HG02885 (cell line): ENCODE results near the gene GLT8D2.
"Not testable (repeated sequence)": the region's sequence is repeated elsewhere in the genome, so short reads cannot be mapped to it uniquely, and the experiment has no call there.

ENCODE experiments used
- ATAC-seq: cut with Tn5 transposase; IDR thresholded peaks from one replicate; pipeline ENCODE4 v1.9.1; 2021; ENCODE audit warnings: mild to moderate bottlenecking; ENCODE audit not compliant: unreplicated experiment, poor library complexity

The GLT8D2 gene

DNA sequence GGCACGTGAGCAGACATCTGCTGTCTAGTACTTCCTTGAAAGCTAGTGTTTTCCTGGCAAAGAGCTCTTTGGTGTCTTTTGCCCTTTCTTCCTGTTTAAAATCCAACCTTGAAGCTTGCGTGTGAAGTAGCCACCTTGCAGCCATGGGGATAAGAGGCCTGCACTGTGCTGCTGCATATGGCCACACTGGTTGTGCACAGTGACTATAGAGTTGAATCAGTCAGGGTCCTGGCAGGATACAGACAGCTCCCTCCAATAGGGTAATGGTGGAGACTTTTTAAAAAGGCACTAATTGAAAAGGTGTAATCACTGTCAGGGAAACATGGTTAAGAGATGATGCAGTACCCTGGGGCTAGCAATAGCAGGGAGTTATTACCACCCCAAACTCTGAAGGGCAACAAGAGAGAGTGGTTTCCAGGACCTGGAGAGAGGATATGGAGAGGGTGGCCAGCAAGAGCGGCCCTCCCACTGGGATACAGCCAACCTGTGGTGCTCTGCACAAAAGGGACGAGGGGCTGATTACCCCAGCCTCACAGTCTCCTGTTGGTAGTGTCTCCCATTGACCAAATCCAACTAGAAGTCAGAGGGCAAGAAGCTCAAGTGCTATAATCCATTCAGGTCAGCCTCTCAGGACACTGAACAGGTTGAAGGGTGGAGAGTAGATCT, 4.8 kb upstream of the GLT8D2 start:
- no peak for ATAC-seq

DNA sequence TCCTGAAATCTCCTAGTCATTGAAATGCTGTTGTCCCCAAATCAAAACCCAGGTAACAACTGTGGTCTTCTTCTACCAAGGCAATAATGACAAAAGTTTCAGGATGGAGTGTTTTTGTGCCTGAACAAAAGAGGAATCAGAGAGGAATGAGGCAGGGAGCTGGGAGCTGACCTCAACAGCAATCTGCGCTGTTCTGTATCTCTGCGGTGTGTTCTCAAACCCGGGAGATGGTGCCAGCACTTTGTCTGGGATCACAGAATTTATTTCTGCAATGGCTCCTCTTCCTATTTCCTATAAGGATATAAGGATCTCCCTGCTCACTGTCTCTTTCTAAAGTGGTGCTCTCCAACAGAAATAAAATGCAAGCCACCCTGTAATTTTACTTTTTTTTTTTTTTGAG, 449 bp upstream of the GLT8D2 start:
- no peak for ATAC-seq

DNA sequence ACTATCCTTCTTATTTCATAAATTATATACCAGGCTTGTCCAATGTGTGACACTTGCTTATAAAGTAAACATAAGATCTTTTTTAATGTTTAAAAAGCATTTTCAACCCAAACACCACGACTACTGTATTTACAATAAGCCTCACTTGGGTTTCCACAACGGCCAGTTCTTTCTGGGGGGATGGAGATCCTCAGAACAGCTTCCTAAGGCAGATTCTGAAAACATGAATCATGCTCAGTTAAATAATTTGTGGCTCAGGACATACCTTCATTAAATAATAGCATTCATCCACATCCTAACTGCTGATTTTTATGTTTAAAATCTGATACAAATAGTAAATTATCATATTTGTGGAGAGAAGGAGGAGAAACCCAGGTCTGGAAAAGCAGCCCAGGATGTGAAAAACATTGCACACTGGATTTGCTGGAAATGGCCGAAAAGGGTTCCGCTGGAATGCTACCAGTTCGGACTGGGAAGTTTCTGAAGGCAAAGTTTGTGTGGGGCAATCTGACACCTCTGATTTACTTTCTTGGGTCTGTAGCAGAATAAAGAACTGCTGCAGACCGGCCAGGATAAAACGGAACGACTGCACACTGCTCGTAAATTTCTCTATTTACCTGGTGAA, 597 bp downstream of the GLT8D2 start:
- ATAC-seq = no peak

DNA sequence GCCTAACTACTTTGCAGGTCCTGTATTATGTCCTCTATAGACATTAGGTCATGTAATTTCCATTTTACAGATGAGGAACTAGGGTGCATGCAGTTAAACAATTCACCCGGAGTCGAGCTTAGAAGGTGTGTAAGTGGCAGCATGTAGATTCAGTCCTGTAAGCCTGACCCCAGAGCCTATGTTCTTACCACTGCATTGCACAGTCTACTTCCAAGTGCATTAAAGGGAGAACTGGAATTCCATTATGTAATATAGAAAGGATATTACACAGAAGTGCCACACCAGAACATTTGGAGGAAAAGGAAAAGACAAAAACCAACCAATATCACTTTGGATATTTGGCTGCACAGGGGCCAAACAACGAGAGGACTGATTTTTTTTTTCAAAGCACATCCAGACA, 1.2 kb downstream of the GLT8D2 start:
- no peak for ATAC-seq

DNA sequence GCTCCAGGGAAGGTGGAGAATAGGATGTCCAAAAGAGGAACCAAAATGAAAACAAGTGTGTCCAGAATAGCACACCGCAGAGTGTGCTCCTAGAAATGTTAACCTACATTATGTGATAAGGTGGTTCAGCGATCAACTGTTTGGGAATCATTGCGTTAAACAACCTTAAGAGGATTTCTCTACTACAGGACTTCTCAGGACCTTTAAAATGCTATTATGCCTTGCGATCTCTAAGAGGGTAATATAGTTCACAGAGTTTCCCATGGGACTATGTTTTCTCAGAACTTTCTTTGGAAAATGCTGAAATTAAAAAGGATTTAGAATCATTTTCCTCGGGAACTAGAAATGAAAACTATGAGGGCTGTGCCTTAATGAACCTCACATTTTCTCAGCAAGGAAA, 1.8 kb downstream of the GLT8D2 start:
- no peak for ATAC-seq

DNA sequence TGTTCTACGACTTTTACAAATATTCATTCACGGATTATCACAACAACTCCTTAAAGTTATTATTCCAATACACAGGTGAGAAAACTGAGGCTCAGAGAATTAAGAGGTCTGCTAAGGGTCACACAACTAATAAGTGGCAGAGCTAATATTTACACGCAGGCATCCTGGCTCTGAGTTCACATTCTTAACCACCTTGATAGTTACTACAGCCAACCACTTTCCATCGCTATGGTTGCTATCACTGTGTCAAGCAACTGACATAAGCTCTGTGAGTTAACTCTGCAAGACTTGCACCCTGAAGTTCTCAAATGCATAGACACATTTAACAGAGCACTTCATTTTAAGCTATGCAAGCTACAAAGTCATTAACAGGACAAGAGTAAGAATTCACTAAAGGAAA, 3.7 kb downstream of the GLT8D2 start:
- no peak for ATAC-seq

DNA sequence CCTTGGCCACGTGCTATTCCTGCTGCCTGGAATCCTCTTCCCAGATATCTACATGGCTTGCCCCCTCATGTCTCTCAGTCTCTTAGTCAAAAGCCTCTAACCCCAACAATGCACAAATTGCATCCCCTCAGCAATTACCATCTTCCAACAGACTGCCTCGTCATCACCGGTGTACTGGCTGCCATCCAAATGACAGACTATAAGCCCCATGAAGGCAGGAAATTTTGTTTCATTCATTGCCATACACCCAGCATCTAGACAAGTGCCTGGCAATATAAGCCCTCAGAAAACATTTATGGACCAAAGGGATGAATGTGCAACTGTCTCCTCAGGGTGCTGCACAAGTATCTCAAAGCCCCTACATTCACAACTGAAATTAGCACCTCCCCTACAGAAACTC, 5.8 kb downstream of the GLT8D2 start:
- ATAC-seq = no peak

DNA sequence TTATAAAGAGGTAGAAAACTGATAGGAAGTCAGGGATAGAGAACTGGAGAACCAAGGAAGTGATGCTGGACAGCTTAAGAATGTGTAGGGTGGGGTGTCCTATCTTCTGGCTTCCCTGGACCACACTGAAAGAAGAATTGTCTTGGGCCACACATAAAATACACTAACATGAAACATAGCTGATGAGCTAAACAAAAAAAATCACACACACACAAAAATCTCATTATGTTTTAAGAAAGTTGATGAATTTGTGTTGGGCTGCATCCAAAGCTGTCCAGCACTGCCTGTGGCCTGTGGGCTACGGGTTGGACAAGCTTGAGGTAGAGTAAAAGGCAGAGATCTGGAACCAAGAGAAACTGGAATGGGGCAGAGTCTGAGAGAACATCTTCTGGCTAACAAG, 7.4 kb downstream of the GLT8D2 start:
- no peak for ATAC-seq

DNA sequence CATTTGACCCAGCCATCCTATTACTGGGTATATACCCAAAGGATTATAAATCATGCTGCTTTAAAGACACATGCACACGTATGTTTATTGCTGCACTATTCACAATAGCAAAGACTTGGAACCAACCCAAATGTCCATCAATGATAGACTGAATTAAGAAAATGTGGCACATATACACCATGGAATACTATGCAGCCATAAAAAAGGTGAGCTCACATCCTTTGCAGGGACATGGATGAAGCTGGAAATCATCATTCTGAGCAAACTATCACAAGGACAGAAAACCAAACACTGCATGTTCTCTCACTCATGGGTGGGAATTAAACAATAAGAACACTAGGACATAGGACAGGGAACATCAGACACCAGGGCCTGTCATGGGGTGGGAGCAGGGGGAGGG, 10.2 kb downstream of the GLT8D2 start:
- ATAC-seq = not testable (repeated sequence)

DNA sequence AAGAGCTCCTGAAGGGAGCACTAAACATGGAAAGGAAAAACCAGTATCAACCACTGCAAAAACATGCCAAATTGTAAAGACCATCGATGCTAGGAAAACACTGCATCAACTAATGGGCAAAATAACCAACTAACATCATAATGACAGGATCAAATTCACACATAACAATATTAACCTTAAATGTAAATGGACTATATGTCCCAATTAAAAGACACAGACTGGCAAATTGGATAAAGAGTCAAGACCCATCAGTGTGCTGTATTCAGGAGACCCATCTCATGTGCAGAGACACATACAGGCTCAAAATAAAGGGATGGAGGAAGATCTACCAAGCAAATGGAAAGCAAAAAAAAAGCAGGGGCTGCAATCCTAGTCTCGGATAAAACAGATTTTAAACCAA, 13.8 kb downstream of the GLT8D2 start:
- ATAC-seq = not testable (repeated sequence)

DNA sequence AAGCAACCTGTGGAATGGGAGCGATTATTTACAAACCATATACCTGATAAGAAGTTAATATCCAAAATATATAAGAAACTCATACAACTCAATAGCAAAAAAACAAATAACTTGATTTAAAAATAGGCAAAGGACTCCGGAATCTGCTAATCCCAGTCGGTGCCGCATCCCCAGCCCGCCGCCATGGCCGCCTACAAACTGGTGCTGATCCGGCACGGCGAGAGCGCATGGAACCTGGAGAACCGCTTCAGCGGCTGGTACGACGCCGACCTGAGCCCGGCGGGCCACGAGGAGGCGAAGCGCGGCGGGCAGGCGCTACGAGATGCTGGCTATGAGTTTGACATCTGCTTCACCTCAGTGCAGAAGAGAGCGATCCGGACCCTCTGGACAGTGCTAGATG, 19.4 kb downstream of the GLT8D2 start:
- not testable (repeated sequence) for ATAC-seq

DNA sequence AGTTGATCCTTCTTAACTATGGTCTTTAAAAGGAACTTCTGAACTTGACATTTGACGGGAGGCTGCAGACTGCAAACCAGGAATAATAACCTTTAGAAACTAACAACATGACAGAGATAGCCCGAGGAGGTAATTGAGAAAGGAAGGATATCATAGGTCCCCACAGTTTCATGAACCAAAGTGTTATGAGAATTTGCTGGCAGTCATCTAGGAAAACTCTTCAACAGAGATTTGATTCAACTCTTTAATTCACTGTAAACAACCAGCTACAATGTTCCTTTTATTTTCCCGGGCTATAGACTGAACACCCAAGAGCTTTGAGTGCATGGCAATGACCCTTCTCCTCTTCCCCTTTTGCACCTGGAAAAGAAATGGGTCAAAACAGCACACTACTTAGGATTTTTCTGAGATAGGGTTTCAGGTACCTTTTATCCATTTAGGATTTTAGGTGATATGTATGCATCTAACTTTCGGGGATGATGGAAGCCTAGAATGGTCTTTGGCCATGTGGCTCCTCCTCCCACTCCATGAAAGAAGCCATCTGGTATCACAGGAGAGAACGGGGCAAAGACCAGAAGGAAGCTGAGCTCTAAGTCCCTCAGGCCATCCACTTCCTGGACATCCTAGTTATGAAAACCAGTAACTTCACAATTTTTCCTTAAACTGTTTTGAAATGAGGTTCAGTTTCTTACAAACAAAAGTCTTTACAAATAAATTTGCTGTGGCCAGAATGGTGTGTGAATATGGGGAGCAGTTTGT, 23.0 kb downstream of the GLT8D2 start:
- no peak for ATAC-seq

DNA sequence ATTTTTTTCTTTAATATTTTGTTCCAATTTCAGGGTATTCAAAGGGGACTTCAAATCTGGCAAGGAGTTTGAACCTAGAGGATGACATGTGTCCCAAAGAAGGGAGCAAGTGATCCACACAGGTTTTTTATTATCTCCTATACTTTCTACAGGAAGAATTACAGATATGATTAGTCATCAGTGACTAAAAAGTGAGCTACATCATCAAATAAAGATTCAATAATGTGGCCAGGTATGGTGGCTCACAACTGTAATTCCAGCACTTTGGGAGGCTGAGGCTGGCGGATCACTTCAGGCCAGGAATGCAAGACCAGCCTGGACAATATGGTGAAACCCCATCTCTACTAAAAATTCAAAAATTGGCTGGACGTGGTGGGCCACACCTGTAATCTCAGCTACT, 24.2 kb downstream of the GLT8D2 start:
- ATAC-seq = no peak

DNA sequence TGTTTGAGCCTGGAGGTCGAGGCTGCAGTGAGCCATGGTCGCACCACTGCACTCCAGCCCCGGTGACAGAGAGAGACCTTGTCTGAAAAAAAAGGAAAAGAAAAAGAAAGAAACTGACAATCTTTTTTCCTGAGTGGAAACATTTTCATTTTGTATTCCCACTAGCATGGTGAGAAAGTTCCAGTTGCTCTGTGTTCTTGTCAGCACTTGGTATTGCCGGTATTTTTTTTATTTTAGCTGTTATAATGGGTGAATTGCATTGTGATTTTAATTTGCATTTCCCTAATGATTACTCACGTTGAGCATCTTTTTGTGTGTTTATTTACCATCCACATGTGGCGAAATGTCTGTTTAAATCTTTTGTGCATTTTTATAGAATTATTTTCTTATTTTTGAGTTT, 25.6 kb downstream of the GLT8D2 start:
- ATAC-seq = no peak

DNA sequence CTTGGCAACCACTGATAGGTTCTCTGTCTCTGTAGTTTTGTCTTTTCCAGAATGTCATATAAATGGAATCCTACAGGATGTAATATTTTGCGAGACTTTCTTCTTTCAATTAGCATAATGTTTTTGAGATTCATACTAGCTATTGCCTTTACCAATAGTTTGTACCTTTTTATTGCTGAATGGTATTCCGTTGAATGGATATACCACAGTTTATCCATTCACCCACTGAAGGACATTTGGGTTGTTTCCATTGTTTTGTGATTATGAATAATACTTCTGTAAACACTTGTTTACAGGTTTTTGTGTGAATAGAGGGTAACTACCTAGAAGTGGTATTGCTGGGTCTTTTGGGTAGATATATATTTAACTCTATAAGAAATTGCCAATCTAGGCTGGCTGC, 26.3 kb downstream of the GLT8D2 start:
- ATAC-seq = no peak

DNA sequence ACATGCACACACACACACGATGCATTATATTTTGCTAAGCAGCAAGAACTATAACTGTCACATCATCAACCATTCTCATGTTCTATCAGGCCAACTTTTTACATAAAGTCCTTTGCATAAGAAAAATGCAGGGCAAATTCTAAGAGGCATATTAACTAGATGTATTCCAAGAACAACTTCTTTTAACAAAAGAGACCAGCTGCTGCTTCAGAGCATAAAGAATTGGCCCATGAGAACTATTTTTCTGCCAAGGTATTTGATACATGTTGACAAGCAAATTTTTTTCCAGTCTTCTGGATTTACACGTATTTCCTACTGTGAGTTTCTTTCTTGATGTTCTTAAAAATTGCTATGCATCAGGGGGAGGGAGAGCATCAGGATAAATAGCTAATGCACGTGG, 27.2 kb downstream of the GLT8D2 start:
- no peak for ATAC-seq

DNA sequence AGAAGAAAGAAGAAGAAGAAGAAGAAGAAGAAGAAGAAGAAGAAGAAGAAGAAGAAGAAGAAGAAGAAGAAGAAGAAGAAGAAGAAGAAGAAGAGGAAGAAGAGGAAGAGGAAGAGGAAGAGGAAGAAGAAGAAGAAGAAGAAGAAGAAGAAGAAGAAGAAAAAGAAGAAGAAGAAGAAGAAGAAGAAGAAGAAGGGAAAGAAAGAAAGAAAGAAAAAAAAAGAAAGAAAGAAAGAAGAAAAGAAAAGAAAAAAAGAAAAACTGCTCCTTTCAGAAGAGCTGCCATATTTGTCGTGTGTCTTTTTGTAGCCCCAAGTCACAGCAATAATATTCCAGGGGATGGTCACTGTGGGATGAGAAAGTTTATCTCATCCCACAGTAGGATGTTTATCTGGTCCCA, 28.1 kb downstream of the GLT8D2 start:
- ATAC-seq = not testable (repeated sequence)

DNA sequence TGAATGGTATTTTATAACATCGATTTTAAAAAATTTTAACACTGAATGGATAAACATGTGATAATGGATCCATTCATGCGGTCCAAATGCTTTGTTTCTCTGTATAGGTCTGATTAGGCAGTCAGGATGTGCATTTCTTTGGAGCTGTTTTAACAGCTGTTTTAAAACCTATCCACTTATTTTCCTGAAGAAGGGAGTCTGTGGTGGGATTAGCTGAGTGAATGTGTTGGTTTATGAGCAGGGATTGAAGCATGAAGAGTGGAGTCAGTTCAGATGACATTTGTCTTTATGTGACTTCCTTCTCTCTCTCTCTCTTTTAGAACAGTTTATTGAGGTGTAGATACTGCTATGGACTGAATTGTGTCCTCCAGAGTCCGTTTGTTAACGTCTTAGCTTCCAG, 37.7 kb downstream of the GLT8D2 start:
- ATAC-seq = no peak

DNA sequence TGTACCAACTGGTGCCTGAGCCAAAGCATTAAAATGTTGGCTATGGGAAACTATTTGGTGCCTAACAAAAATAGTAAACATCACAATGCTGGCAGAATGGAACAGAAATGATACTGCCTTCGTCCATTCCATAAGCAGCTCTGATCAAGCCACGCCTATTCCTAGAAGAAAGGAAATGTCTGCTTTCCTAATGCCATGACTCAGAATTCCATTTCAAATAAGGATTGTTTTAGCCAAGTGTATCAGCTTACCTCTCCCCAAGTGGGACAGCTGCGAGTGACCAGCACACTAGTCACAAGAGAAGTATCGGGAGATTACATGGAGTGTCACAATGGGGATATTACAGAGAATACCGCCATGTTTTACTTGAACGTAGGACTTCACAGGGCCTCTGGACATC, 38.7 kb downstream of the GLT8D2 start:
- no peak for ATAC-seq

DNA sequence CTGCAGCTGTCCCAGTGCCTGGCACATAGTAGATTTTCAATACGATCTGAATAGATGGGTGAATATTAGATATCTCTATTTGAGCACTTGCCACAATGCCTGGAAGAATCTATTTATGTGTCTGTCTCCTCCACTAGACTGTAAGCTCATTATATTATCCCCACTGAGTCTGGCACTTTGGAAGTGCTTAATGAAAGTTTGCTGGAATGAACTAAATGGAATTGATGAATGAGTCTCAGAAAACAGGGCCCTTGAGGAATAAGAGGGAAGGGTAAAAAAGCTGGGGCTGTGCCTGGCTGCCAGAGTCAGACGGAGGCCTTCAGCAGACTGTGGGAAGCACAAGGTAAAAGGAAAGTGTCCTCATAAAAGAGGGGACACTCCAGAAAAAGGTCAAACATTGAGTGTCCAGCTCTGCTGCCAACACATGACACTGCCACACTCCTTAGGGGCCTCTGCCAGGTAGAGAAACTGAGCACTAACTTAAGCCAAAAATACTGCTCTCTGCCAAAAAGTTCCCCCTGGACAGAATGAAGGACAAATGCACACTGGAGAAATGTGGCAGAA, 39.3 kb downstream of the GLT8D2 start:
- no peak for ATAC-seq

DNA sequence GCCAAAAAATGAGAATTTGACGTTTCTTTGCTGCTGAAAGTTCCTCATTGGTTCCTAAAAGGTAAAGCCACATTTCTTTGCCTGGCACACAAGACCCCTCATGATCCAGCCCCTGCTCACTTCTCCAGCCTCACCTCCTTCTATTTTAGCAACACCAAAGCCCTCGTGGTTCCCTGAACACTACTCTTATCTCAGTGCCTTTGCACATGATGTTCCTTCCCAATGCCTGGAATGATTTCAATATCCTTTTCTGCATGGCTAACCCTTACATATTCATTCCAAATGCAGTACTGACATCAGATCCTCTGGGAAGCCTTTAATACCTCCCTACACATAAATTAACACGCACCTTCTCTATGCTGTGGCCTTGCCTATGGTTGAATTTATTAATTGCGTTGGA, 39.9 kb downstream of the GLT8D2 start:
- ATAC-seq = no peak
